HG03432 (cell line): ENCODE data around the gene KCNG1.
"Not testable (repeated sequence)": the region's sequence is repeated elsewhere in the genome, so short reads cannot be mapped to it uniquely, and the experiment has no call there.

Experiments used
- ATAC-seq: cut with Tn5 transposase; IDR thresholded peaks from one replicate; pipeline ENCODE4 v1.9.1; 2021; ENCODE audit warnings: mild to moderate bottlenecking, moderate library complexity; ENCODE audit not compliant: unreplicated experiment

KCNG1 gene, protein sequence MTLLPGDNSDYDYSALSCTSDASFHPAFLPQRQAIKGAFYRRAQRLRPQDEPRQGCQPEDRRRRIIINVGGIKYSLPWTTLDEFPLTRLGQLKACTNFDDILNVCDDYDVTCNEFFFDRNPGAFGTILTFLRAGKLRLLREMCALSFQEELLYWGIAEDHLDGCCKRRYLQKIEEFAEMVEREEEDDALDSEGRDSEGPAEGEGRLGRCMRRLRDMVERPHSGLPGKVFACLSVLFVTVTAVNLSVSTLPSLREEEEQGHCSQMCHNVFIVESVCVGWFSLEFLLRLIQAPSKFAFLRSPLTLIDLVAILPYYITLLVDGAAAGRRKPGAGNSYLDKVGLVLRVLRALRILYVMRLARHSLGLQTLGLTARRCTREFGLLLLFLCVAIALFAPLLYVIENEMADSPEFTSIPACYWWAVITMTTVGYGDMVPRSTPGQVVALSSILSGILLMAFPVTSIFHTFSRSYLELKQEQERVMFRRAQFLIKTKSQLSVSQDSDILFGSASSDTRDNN

DNA sequence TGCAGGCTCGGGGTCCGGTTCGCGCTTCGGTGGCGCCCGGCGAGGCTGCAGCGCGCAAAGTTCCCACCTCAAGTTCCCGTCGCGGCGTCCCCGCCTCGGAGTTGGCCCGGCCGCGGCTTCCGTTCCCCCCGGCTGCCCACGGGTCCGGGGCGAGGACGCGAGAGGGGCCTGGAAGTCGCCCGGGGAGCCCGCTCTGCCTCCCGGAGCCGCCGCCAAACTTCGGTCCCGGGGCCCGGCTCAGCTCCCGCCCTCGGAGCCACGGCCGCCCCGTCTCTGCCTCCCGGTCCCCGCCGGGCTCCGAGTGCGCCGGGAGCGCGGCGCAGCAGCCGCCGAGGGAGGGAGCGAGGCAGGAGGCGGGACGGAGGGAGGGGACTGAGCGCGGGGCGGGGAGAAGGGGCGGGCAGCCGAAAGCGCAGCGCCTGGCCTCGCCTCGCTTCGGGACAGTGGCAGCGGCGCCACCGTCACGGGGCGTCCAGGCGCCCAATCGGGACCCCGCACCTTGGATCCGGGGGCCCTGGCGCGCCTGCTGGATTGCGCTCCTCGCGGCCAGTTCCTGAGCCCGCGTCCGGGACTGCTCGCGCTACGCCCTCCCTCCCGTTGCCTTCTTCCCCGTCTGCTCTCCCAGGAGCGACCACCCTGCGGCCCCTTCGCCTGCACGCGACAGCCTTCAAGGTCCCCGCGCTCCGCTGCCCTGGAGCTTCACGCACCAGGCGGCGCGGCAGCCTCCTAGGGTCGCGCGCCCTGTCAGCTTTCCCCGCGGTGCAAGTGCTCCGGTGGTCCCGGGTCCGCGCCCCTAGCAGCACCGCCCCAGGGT lies at the start of gene KCNG1:
Gene KCNG1 (minus strand): TSS at position 305 of the 814 bp plus-strand sequence. CDS start 12,769 bp downstream, outside the sequence.
- peak; percentile 62 for ATAC-seq

DNA sequence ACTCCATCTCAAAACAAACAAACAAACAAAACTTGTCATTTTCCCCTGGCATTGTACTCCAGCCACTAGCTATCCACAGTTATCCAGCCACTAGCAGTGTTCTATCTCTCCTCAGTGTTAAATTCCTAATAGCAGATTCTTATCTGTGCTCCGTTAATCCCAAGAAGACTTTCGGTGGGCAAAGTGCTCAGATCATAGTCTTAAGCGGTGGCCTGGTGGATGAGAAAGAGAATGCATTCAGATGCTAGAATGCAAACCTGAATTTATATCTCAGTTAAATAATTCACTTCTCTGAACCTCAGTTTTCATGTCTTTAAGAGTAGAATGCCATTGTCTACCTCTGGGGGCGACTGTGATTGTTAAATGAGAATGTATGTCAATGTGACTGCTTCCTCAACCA lies 47.7 kb upstream of the KCNG1 start:
- no peak for ATAC-seq

DNA sequence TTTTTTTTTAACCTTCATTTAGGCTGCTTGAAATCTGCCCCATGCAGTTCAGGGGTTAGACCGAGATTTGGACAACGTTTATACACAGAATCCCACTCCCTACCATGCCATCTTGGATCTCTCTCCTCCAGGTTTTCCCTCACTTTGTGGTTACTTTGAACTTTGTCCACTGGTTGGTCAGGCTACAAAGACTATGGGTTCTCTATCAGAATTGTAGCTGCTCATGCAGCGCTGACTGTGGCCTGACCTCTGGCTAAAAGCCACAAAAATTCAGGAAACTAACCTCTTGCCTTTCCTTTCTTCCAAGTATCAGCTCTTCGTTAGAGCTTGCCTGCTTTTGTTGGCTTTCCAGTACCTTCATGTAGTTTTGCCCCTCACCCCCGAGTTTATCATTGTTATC lies 44.9 kb upstream of the KCNG1 start:
- no peak for ATAC-seq

DNA sequence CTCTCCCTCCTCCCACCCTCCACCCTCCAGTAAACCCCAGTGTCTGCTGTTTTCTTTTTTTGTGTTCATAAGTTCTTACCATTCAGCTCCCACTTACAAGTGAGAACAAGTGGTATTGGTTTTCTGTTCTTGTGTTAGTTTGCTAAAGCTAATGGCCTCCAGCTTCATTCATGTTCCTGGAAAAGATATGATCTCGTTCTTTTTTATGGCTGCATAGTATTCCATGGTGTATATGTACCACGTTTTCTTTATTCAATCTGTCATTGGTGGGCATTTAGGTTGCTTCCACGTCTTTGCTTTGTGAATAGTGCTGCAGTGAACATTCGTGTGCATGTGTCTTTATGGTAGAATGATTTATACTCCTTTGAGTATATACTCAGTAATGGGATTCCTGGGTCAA lies 42.7 kb upstream of the KCNG1 start:
- ATAC-seq = no peak

DNA sequence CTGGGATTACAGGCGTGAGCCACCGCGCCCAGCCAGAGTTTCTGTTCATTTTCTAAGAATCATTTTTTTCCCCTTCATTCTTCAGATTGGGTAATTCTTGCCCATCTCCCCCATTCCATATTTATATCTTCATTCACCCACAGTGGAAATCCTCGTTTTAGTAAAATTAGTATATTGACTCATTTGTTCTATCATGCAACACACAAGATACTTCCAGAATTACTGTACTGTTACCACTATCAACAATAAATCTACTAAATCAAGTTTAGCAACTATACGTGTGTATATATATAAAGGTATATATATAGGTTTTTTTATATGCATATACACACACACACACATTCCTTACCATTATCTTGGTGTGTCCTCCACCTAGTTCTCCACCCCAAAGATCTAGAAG lies 41.2 kb upstream of the KCNG1 start:
- no peak for ATAC-seq

DNA sequence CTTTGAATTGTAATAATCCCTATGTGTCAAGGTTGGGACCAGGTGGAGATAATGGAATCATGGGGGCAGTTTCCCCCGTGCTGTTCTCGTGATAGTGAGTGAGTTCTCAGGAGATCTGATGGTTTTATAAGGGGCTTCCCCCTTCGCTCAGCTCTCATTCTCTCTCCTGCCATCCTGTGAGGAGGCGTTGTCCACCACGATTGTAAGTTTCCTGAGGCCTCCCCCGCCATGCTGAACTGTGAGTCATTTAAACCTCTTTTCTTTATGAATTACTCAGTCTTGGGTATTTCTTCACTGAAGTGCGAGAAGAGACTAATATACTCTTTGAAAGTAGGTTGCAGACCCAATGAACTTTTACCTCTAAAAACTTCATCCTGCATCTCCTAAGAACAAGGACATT lies 39.2 kb upstream of the KCNG1 start:
- no peak for ATAC-seq

DNA sequence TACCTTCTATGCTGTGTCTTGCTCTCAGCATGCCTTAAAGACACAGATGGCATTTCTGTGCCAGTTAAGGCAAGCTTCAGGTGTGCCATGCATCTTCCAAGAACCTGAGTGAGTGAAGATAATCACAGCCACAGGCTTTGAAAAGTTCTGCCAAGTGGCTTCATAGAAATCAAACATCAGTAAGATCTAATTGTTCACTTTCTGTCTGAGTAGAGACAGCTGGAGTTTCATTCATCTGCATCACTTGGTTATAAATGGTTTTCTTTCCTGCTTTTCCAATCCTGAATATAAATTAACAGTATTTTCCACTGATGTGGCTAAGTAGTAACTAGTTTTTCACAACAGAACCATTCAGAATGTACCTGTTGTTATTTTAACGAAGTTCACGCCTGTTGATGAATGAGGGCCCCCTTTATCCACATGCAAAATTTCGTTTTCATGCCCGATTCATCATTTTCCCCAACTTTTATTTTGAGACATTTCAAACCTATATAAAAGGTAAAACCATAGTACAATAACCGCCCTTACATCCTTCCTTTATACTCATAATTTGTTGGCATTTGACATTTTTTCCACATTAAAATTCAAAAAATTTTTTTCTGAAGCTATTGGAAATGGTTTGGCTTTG lies 38.6 kb upstream of the KCNG1 start:
- ATAC-seq = no peak

DNA sequence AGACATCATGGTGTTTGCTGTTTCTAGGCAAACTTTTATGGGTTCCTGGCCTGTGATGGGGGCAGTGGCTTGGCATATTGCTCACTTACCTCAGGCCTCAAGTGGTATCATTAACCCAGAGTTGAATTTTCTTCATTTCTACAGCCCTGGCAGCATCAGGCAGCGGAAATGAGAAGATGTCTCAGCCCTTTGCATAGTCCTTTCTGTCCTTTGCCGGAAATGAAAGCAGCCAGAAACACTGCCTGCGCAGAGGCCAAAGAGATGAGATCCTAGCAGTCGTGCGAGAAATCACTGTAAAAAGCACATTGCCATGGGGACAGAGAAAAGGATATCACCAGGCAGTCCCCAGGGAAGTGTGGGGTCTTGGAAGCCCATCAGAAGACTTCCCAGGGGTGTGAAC lies 37.4 kb upstream of the KCNG1 start:
- ATAC-seq = no peak

DNA sequence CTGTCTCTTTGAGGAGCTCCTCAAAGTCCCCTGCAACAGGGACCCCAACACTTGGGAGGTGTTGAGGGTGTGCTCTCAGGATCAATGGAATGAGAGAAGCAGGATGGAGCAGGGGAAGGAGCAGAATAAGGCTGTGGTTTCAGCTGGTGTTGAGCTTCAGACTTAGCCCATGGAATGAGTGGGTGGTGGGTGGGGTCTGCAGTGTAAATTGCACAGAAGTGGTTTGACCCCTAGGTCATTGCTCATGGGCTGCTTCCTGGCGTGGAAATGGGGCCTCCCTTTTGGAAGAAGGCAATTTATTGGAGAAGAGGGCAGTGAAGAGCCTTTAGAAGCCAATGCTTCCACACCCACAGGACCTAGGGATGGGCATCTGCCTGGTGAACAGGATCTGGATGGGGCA lies 37.0 kb upstream of the KCNG1 start:
- no peak for ATAC-seq

DNA sequence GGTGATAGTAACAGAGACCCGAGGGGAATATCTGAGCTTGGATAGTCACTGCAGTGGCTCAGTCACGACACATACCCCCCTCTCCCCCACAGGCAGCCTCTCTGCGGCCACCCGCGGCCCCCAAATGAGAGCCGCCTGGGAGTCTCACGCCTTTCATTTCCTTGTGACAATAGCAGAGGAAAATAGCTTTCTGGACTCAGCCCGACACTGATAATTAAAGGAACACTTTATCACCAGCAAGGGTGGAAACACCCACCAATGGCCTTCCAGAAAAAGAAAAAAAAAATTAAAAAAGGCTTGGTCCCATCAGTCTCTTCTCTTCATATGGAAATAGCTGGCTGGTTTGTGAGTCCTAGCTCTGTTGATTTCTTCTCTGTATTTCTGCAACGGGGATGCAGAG lies 35.1 kb upstream of the KCNG1 start:
- no peak for ATAC-seq

DNA sequence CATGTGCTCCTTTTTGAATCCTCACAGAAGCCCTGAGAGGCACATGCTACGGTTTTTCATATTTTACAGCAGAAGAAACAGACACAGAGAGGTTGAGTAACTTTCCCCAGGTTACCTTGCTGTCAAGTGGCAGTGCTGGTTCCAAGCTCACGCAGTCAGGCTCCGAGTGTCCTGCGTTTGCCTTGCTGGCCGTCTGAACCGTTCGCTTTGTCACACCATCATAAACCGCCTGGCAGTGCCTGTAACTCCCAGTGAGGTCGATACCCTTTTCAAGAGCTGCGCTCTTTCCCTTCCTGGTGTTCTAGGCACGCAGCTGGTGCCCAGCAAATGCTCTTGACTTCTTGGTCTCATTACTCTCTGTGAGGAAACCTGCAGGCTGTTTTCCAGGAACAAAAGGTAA lies 31.3 kb upstream of the KCNG1 start:
- no peak for ATAC-seq

DNA sequence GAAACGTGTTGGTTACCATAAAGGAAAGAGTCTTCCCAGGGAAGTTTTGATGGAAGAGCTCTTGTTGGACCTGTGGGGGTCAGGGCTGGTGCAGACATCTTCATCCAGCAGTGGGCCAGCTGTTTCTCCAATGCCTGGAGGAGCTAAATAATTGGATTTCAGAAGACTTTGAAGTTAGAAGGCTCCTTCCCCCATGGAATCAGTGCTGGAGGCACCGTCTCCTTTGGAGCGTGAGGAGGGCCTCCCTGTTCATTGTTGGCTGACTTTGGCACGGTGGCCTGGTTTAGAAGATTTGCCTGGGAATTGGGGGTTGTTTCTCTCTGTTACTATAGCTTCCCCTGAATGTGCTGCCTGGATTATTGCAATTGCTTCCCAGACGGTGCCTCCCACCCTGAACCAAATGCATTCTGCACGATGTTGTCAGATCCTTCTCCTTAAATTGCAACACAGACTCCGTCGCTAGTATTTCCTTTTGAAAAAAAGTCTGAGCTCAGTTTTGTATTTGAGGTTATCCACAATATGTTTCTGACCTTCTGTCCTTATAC lies 27.7 kb upstream of the KCNG1 start:
- no peak for ATAC-seq

DNA sequence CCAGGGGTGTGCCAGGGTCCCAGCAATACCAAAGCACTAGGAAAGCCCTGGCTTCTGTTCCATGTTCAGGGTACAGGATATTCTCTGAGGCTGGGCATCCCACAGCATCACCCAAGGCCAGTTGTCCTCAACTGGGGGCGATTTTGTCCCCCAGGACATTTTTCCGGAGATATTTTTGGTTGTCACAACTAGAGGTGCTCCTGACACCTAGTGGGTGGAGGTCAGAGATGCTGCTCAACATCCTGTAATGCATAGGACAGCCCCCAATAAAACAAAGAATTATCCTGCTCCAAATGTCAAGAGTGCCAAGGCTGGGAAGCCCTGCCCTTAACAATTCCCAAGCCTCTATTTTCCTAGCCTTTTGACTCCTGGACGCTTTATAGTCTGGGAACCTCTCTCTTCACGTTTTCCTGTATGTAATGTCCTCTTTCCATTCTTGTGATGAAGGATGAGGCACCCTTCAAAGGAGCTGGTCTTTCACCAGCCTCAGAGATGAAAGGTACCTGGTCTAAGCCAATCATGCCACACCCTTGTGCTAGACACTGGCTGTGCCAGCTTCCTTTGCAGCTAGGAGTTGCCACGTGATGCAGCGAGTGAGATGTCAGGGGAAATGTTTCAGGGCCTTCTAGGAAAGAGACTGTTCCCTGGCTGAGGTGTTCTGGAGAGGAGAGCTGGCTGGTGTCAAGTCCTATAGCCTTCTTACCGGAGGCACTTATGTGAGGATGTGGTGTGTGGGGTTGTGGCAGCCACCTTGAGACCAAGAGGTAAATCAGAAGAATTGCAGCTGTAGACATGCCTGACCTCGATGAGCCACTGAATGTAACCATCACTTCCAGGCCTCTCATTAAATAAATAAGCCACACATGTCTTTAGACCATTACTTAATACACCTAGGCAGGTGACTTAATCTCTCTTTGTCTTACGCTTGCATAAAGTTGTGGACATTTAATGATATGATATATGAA lies 23.4 kb upstream of the KCNG1 start:
- no peak for ATAC-seq

DNA sequence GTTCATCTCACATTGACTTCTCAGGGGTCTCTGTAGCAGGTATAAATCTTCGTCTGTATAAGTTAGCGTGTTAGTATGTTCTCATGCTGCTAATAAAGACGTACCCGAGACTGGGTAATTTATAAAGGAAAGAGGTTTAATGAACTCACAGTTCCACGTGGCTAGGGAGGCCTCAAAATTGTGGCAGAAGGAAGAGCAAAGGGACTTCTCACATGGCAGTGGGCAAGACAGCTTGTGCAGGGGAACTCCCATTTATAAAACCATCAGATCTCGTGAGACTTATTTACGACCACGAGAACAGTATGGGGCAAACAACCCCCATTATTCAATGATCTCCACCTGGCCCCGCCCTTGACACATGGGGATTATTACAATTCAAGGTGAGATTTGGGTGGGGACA lies 22.6 kb upstream of the KCNG1 start:
- not testable (repeated sequence) for ATAC-seq

DNA sequence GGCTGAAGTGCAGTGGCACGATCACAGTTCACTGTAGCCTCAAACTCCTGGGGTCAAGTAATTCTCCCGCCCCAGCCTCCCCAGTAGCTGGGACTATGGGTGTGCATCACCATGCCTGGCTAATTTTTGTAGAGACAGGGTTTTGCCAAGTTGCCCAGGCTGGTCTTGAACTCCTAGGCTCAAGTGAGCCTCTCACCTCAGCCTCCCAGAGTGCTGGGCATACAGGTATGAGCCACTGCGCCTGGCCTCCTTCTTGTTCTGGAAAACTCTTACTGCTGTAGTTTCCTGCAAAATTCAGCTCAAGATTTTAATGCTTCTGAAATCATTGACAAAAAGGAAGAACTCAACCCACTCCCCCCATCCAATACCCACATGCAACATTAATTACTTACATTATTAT lies 21.9 kb upstream of the KCNG1 start:
- ATAC-seq = no peak

DNA sequence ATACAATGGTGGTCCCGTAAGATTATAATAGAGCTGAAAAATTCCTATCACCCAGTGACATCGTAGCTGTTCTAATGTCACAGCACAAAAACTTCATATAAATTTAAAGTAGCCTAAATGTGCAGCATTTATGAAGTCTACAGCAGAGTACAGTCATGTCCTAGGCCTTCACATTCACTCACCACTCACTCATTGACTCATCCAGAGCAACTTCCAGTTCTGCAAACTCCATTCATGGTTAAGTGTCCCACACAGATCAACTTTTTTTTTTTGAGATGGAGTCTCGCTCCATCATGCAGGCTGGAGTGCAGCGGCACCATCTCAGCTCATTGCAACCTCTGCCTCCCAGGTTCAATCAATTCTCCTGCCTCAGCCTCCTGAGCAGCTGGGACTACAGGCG lies 20.9 kb upstream of the KCNG1 start:
- ATAC-seq = no peak

DNA sequence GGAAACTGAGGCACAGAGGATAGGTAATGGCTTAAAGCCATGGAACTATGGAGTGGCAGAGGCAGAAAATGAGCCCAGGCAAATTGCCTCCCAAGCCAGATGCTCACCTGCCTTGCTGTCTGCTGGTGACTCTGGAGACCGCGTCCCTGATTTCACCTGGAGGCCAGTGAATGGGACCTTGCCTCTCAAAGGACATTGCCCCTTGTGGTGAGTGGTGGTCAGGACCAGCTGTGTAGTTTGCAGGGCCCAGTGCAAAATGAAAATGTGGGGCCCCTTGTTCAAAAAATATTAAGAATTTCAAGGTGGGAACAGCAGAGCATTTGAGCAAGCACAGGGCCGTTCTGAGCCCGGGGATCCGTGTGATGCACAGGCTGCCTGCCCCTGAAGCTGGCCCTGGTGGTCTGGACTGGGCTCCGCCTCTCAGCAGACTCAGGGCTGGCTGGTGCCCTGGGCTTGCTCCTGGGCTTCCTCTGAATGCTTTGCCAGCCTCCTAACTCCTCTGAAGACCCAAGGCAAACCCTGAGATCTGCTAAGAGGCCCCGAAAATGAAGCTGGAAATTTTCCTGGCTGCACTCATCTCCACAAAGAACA lies 19.8 kb upstream of the KCNG1 start:
- ATAC-seq = no peak

DNA sequence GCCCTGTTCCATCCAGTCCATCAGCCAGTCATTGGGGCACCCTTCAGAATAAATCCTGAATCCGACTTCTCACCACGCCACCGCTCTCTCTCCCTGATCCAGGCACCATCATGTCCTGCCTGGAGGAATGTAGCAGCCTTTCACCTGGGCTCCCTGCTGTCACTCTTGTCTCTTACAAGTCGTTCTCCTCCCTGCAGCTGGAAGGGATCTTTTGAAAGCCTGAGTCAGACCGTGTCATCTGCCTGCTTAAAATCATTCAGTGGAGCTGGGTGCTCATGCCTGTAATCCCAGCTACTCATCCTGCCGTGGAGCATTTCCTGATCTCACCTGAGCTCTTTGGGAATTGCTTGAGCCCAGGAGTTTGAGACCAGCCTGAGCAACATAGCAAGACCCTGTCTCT lies 19.2 kb upstream of the KCNG1 start:
- ATAC-seq = no peak

DNA sequence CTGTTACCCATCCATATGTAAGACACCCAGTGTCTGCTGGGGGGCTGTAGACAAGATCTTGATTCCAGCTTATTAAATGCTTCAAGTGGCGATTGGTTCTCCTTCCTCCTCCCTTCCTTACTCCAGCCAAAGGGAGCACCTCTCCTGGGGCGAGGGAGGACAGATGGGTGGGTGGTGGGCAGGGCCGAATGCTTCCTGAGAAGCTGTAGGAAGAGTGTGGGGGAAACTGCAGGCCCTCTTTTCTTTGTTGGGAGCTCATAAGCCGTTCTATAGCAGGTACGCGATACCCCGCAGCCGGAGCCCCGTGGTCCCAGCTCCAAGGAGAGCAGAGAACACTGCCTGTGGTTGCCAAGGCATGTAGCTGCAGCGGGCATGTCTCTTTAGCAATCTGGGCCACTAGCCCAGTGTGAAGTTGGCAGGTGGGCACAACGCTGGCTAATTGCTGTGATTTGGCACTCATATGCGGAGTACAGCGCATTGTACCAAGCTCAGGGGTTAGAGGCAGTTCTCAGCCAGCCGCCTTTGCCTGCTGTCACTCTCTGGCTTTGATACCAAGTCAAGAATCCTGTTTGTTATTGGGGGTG lies 14.7 kb upstream of the KCNG1 start:
- ATAC-seq = no peak
